ENCODE results near the gene ZER1.
"Not testable (repeated sequence)": the region's sequence is repeated elsewhere in the genome, so short reads cannot be mapped to it uniquely, and the experiment has no call there.

Gene ZER1

DNA sequence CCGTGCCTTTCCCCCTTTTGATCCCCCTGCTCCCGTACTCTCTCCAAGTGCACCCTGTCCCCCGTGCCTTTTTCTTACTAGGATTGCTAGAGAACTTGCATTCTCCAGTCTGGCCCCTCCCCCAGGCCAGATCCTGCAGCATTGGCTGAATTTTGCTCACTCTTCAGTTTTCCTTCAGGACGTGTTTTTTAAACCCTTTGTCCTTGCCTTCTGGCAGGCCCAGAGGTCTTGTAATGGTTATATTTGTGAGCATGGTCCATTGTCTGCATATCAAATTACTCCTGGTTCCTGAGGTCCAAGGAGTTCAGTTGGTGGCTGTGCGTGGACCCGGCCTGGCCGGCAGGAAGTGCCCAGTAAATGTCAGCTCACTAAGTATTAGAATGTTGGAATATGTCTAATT, 15.9 kb upstream of the ZER1 start:
- Histone ChIP-seq H3K27me3 (ENCODE audit: insufficient read depth, insufficient read length) (no peaks in the 10 kb centered on the region), H3K9me3 (ENCODE audit: insufficient read depth, low read length) (0 out of 2 replicates have a peak, but pooled peaks cover under 1% of the 10 kb centered on the region), H3K36me3 (ENCODE audit: insufficient read depth, insufficient read length, low read length) (peaks cover 35% of the 10 kb centered on the region), H3K4me1 (ENCODE audit: insufficient read depth, insufficient read length) (no peaks in the 10 kb centered on the region), H3K4me3 (ENCODE audit: insufficient read length, low read depth) (peak overlapping the region; percentile 94), H3K9ac (ENCODE audit: insufficient read length, low read depth) (peak overlapping the region; percentile 96)
- no peak for TF ChIP-seq ZNF274 (IDR thresholded peaks at IDR 0.05; ENCODE audit: low read depth, low read length)
- no peak for TF ChIP-seq SUZ12 (IDR thresholded peaks at IDR 0.05; ENCODE audit: extremely low read depth, insufficient read depth, insufficient read length)
- no peak for TF ChIP-seq YY1 (IDR thresholded peaks at IDR 0.05; ENCODE audit: insufficient read depth, insufficient read length)
- DNase-seq (ENCODE audit: low read depth, low spot score), result no peak

DNA sequence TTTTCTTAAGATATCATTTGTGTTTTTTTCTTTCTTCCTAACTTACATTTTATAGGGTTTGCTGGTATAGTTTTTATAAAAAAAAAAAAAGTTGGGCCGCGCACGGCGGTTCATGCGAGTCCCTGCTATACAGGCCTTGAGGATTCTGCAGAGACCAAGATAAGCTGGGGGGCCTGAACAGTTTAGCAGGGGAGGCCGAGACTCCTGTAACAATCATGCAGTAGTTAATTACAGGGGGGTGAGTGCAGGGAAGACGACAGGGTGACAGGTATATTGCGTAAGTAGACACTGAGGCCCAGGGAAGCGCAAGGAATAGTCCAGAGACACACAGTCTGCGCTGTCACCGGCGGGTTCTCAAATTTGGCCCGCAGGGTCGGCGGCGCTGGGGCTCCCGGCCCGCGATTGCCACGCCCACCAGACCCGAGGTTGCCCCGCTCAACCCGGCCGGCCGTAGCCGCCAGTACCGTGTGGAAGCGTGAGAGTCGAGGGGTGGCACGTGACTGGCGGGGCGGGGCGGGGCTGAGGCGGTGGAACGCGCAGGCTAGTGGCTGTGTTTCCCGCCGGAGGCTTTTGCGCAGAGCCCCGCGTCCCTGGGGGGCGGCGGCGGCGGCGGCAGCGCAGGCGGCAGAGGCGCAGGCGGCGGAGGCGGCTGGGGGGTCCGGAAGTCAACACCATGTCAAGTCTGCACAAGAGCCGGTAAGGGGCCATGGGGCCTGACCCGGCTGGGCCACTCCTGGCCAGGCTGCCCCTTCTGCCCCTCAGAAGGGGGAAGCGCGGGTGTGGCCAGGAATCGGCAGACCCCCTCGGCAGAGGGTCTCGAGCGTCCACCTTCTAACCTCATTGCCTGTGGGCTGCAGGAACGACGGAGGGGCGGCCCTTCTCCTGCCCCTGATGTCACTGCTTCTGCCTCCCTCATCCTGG, 15.2 kb upstream of the ZER1 start, which contains the start of gene TBC1D13:
TSS of gene TBC1D13 (plus strand) at position 573 of the 921 bp plus-strand sequence. CDS start at position 674, 101 bp downstream.
- TF ChIP-seq SUZ12 (IDR thresholded peaks at IDR 0.05; ENCODE audit: extremely low read depth, insufficient read depth, insufficient read length) (no peak), ZNF274 (IDR thresholded peaks at IDR 0.05; ENCODE audit: low read depth, low read length) (no peak), YY1 (IDR thresholded peaks at IDR 0.05; ENCODE audit: insufficient read depth, insufficient read length) (no peak)
- peaks cover 28% of the 10 kb centered on the region for H3K36me3 ChIP-seq (ENCODE audit: insufficient read depth, insufficient read length, low read length)
- peak; percentile 62 for DNase-seq (ENCODE audit: low read depth, low spot score)
- H3K9me3 ChIP-seq (ENCODE audit: insufficient read depth, low read length), result peaks cover 8% of the 10 kb centered on the region
- H3K4me1 ChIP-seq (ENCODE audit: insufficient read depth, insufficient read length), result no peaks in the 10 kb centered on the region
- peak within 1 kb of the TSS; percentile 96 for H3K9ac ChIP-seq (ENCODE audit: insufficient read length, low read depth)
- H3K4me3 ChIP-seq (ENCODE audit: insufficient read length, low read depth), result peak within 1 kb of the TSS; percentile 94
- no peaks in the 10 kb centered on the region for H3K27me3 ChIP-seq (ENCODE audit: insufficient read depth, insufficient read length)

DNA sequence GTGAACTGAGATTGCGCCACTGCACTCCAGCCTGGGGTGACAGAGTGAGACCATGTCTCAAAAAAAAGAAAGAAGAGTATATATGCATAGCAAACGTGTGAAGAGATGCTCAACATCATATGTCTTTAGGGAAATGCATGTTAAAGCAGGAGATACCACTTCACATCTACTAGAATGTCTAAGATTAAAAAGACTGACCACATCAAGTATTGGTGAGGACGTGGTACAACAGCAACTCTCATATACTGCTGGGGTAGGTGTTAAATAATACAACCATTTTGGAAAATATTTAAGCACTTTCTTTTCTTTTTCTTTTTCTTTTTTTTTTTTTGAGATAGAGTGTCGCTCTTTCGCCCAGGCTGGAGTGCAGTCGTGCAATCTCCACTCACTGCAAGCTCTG, 13.7 kb upstream of the ZER1 start:
- TF ChIP-seq YY1 (IDR thresholded peaks at IDR 0.05; ENCODE audit: insufficient read depth, insufficient read length) (no peak), SUZ12 (IDR thresholded peaks at IDR 0.05; ENCODE audit: extremely low read depth, insufficient read depth, insufficient read length) (no peak), ZNF274 (IDR thresholded peaks at IDR 0.05; ENCODE audit: low read depth, low read length) (no peak)
- Histone ChIP-seq H3K4me3 (ENCODE audit: insufficient read length, low read depth) (no peak overlapping the region), H3K9me3 (ENCODE audit: insufficient read depth, low read length) (peaks cover 18% of the 10 kb centered on the region), H3K27me3 (ENCODE audit: insufficient read depth, insufficient read length) (no peaks in the 10 kb centered on the region), H3K9ac (ENCODE audit: insufficient read length, low read depth) (no peak overlapping the region), H3K4me1 (ENCODE audit: insufficient read depth, insufficient read length) (no peaks in the 10 kb centered on the region), H3K36me3 (ENCODE audit: insufficient read depth, insufficient read length, low read length) (peaks cover 13% of the 10 kb centered on the region)
- DNase-seq (ENCODE audit: low read depth, low spot score), result no peak

DNA sequence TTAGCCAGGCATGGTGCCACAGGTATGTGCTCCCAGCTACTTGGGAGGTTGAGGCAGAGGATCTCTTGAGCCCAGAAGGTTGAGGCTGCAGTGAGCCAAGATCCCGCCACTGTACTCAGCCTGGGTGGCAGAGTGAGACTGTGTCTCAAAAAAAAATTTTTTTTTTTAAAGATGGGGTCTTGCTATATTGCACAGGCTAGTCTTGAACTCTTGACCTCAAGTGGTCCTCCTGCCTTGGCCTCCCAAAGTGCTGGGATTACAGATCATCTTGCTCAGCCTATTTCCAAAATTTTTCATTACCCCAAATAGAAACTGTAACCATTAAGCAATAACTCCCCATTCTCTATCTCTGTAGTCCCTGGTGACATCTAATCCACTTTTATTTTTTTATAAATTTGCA, 10.9 kb upstream of the ZER1 start:
- no peaks in the 10 kb centered on the region for H3K36me3 ChIP-seq (ENCODE audit: insufficient read depth, insufficient read length, low read length)
- H3K9ac ChIP-seq (ENCODE audit: insufficient read length, low read depth), result no peak overlapping the region
- TF ChIP-seq YY1 (IDR thresholded peaks at IDR 0.05; ENCODE audit: insufficient read depth, insufficient read length), result no peak
- no peak for TF ChIP-seq SUZ12 (IDR thresholded peaks at IDR 0.05; ENCODE audit: extremely low read depth, insufficient read depth, insufficient read length)
- no peaks in the 10 kb centered on the region for H3K4me1 ChIP-seq (ENCODE audit: insufficient read depth, insufficient read length)
- peaks cover 18% of the 10 kb centered on the region for H3K9me3 ChIP-seq (ENCODE audit: insufficient read depth, low read length)
- H3K27me3 ChIP-seq (ENCODE audit: insufficient read depth, insufficient read length), result no peaks in the 10 kb centered on the region
- H3K4me3 ChIP-seq (ENCODE audit: insufficient read length, low read depth), result no peak overlapping the region
- DNase-seq (ENCODE audit: low read depth, low spot score), result no peak

DNA sequence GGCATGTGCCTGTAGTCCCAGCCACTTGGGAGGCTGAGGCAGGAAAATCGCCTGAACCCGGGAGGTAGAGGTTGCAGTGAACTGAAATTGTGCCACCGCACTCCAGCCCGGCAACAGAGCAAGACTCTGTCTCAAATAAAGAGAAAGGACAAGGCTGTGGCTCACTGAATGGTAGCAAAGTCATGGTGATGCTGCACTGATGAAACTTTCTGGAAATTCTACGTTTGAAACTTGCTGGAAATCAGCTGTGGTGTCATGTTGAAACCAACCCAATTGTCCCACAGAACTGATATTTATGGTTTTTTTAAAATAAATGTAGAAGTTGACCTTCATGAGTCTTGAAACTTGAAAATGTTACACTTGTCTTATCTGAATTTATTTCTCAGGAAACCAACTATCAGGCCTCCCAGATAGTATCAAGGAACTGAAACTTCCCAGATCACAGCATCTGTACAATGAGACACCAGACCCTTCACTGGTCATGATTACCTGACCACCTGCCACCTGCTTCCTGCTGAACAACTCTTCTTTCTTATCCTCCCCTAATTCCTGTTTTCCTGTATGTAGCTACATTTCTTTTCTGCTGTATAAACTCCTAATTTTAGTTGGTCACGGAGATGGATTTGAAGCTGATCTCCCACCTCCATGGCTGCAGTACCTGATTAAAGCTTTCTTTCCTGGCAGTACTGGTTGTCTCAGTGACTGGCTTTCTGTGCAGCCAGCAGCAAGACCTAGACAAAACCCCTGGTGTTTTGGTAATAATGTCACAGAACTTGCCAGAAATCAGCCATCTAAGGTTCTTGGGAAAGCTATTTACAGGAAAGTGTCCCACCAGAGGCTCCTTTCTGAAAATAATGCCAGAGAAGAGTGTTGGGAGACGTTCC, 9.7 kb upstream of the ZER1 start:
- no peak for TF ChIP-seq YY1 (IDR thresholded peaks at IDR 0.05; ENCODE audit: insufficient read depth, insufficient read length)
- no peak for TF ChIP-seq ZNF274 (IDR thresholded peaks at IDR 0.05; ENCODE audit: low read depth, low read length)
- no peak for TF ChIP-seq SUZ12 (IDR thresholded peaks at IDR 0.05; ENCODE audit: extremely low read depth, insufficient read depth, insufficient read length)
- Histone ChIP-seq H3K9ac (ENCODE audit: insufficient read length, low read depth) (no peak overlapping the region), H3K4me3 (ENCODE audit: insufficient read length, low read depth) (no peak overlapping the region), H3K4me1 (ENCODE audit: insufficient read depth, insufficient read length) (no peaks in the 10 kb centered on the region), H3K9me3 (ENCODE audit: insufficient read depth, low read length) (peaks cover 18% of the 10 kb centered on the region), H3K27me3 (ENCODE audit: insufficient read depth, insufficient read length) (no peaks in the 10 kb centered on the region), H3K36me3 (ENCODE audit: insufficient read depth, insufficient read length, low read length) (no peaks in the 10 kb centered on the region)
- no peak for DNase-seq (ENCODE audit: low read depth, low spot score)

DNA sequence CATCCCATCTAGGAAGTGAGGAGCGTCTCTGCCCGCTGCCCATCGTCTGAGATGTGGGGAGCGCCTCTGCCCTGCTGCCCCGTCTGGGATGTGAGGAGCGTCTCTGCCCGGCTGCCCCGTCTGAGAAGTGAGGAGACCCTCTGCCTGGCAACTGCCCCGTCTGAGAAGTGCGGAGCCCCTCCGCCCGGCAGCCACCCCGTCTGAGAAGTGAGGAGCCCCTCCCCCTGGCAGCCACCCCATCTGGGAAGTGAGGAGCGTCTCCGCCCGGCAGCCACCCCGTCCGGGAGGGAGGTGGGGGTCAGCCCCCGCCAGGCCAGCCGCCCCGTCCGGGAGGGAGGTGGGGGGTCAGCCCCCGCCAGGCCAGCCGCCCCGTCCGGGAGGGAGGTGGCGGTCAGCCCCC, 8.4 kb upstream of the ZER1 start:
- H3K36me3 ChIP-seq (ENCODE audit: insufficient read depth, insufficient read length, low read length); DNase-seq (ENCODE audit: low read depth, low spot score); H3K4me1 ChIP-seq (ENCODE audit: insufficient read depth, insufficient read length); H3K27me3 ChIP-seq (ENCODE audit: insufficient read depth, insufficient read length); H3K9ac ChIP-seq (ENCODE audit: insufficient read length, low read depth); H3K4me3 ChIP-seq (ENCODE audit: insufficient read length, low read depth): not testable (repeated sequence)
- peaks cover 25% of the 10 kb centered on the region for H3K9me3 ChIP-seq (ENCODE audit: insufficient read depth, low read length)

DNA sequence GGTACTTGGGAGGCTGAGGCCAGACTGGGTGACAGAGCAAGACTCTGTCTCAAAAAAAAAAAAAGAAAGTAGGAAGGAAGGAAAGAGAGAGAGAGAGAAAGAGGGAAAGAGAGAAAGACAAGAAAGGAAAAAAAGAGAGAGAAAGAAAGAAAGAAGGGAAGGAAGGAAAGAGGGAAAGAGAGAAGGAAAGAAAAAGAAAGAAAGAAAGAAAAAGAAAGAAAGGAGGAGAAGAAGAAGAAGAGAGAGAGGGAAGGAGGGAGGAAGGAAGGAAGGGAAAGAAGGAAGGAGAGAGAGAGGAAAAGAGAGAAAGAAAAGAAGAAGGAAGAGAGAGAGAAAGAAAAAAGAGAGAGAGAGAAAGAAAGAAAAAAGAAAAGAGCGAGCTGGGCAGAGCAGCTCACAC, 3.1 kb upstream of the ZER1 start:
- no peak for DNase-seq (ENCODE audit: low read depth, low spot score)
- Histone ChIP-seq H3K36me3 (ENCODE audit: insufficient read depth, insufficient read length, low read length) (peaks cover under 1% of the 10 kb centered on the region), H3K9me3 (ENCODE audit: insufficient read depth, low read length) (peaks cover 7% of the 10 kb centered on the region; the same call in 1 of the 2 replicates), H3K4me3 (ENCODE audit: insufficient read length, low read depth) (no peak overlapping the region), H3K27me3 (ENCODE audit: insufficient read depth, insufficient read length) (no peaks in the 10 kb centered on the region), H3K9ac (ENCODE audit: insufficient read length, low read depth) (no peak overlapping the region), H3K4me1 (ENCODE audit: insufficient read depth, insufficient read length) (peaks cover 2% of the 10 kb centered on the region)
- TF ChIP-seq SUZ12 (IDR thresholded peaks at IDR 0.05; ENCODE audit: extremely low read depth, insufficient read depth, insufficient read length) (no peak), YY1 (IDR thresholded peaks at IDR 0.05; ENCODE audit: insufficient read depth, insufficient read length) (no peak), ZNF274 (IDR thresholded peaks at IDR 0.05; ENCODE audit: low read depth, low read length) (no peak)

Data from NT2/D1 (cell line).